Kidney epithelial cell (primary cell): Measurements from ENCODE around the gene PLA2G5. TPM values are rescaled to one million over a fixed set of nuclear protein-coding genes. Genes with fewer than 3 reads are reported as not detected.

Experiments used
- DNase-seq: peaks from one replicate; pipeline ENCODE4 v3.0.0-alpha.2; 2010; ENCODE audit warnings: low read depth
- H3K27me3 ChIP-seq: 2 replicates; pipeline ENCODE4 v1.6.0; 2011; ENCODE audit warnings: low read length; ENCODE audit not compliant: control insufficient read depth, insufficient read depth
- H3K36me3 ChIP-seq: 2 replicates; pipeline ENCODE4 v1.5.1; 2011; ENCODE audit warnings: low read length; ENCODE audit not compliant: control insufficient read depth, insufficient read depth
- H3K4me3 ChIP-seq: 2 replicates; pipeline ENCODE4 v1.5.1; 2011; ENCODE audit warnings: low read depth, mild to moderate bottlenecking, control low read depth, low read length
- total RNA-seq: library from RNA; depleted of rRNA; stranded (reverse); fragments of >200 nt; gene quantifications from 2 replicates; pipeline ENCODE4 v1.2.3, GENCODE V29; 2015
- TF ChIP-seq, protein P1 (sequence below): IDR thresholded peaks from 2 replicates; pipeline ENCODE4 v1.5.1; 2011; ENCODE audit warnings: mild to moderate bottlenecking, moderate library complexity, low read length, control low read depth, inconsistent platforms; ENCODE audit not compliant: insufficient read depth, poor library complexity, severe bottlenecking

PLA2G5 gene
- total RNA-seq, 1 donor from 2014 or later = not detected

DNA sequence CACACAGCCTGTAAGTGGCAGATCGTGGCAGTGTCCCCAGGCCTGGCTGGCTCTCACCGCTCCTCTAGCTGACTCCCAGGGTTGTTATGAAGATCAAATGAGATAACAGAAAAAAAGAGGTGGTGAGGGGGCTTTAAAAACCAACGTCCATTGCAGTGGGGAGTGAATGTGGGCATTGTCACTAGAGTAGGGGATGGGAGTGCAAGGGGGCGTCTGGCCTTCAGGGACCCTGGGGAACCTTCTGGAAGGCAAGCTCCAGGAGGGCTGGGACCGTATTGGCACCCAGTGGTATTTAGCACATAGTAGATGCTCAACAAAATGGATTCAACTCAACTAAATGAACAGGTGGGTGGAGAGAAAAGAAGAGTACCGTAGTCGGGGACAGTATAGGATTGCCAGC, 45.9 kb downstream of the PLA2G5 start:
- H3K36me3 ChIP-seq = no peaks in the 10 kb centered on the region
- no peak for DNase-seq
- H3K4me3 ChIP-seq = no peak overlapping the region
- peaks cover 8% of the 10 kb centered on the region for H3K27me3 ChIP-seq
- TF ChIP-seq, protein P1, sequence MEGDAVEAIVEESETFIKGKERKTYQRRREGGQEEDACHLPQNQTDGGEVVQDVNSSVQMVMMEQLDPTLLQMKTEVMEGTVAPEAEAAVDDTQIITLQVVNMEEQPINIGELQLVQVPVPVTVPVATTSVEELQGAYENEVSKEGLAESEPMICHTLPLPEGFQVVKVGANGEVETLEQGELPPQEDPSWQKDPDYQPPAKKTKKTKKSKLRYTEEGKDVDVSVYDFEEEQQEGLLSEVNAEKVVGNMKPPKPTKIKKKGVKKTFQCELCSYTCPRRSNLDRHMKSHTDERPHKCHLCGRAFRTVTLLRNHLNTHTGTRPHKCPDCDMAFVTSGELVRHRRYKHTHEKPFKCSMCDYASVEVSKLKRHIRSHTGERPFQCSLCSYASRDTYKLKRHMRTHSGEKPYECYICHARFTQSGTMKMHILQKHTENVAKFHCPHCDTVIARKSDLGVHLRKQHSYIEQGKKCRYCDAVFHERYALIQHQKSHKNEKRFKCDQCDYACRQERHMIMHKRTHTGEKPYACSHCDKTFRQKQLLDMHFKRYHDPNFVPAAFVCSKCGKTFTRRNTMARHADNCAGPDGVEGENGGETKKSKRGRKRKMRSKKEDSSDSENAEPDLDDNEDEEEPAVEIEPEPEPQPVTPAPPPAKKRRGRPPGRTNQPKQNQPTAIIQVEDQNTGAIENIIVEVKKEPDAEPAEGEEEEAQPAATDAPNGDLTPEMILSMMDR = no peak

DNA sequence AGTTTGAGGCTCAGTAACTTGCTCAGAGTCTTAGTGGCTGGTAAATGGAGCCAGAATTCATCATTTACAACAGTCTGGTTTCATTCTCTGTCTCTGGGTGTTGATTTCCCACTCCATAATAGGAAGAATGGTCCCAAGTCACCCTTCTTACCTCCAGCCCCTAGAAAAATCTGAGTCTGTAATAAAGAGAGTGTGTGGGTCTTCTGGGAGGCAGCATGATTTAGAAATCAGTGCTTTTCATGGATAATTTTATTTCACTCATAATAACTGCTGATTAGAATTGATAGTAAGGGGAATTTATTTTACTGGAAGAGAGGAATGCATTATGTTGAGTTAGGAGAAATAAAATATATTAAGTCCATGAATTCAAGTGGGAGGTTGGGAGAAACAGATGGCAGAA, 47.2 kb downstream of the PLA2G5 start:
- TF ChIP-seq, protein P1 = no peak
- Histone ChIP-seq H3K4me3 (no peak overlapping the region), H3K36me3 (no peaks in the 10 kb centered on the region), H3K27me3 (peaks cover 8% of the 10 kb centered on the region)
- no peak for DNase-seq

DNA sequence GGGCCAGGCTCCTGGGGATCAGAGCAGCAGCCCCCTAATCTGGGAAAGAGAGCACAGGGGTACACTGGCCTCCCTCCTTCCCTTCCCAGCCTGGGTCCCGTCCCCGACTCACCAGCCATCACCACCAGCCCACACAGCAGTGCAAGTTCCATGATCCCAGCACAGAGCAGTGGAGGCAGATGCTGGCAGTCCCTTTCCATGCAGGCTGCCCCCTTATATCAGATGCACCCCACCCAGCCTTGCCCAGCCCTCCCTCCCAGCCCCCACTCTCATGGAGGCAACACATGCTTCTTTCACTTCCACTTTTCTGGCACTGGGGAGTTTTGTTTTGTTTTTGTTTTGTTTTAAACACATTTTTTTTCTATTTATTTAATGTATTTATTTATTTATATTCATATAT, 49.4 kb downstream of the PLA2G5 start, which contains the start of gene PLA2G2D:
PLA2G2D (minus strand) TSS at position 190 of the 400 bp plus-strand sequence; CDS start at position 152, 38 bp downstream.
- DNase-seq = no peak
- TF ChIP-seq, protein P1 = no peak
- Histone ChIP-seq H3K27me3 (peaks cover 8% of the 10 kb centered on the region), H3K36me3 (no peaks in the 10 kb centered on the region), H3K4me3 (no peak within 1 kb of the TSS)

DNA sequence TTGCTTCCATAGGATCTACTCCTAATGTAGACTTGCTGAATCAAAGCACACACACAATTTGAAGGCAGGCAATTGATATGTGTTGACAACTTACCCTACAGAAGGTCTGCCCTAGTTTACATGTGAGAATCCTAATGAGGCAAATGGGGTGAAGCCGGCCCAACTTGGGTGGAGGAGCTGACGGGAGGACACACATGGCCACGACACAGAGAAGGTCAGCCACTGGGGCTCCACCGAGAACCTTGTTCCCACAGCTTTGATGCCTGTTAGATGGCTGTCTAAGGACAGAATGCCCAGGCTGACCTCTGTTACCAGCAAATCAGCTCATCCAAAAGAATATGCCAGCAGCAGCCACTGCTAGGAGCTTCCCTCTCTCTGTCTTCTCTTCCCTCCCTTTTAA, 50.8 kb downstream of the PLA2G5 start:
- no peak overlapping the region for H3K4me3 ChIP-seq
- no peaks in the 10 kb centered on the region for H3K36me3 ChIP-seq
- peaks cover 8% of the 10 kb centered on the region for H3K27me3 ChIP-seq
- DNase-seq = no peak
- TF ChIP-seq, protein P1 = no peak

DNA sequence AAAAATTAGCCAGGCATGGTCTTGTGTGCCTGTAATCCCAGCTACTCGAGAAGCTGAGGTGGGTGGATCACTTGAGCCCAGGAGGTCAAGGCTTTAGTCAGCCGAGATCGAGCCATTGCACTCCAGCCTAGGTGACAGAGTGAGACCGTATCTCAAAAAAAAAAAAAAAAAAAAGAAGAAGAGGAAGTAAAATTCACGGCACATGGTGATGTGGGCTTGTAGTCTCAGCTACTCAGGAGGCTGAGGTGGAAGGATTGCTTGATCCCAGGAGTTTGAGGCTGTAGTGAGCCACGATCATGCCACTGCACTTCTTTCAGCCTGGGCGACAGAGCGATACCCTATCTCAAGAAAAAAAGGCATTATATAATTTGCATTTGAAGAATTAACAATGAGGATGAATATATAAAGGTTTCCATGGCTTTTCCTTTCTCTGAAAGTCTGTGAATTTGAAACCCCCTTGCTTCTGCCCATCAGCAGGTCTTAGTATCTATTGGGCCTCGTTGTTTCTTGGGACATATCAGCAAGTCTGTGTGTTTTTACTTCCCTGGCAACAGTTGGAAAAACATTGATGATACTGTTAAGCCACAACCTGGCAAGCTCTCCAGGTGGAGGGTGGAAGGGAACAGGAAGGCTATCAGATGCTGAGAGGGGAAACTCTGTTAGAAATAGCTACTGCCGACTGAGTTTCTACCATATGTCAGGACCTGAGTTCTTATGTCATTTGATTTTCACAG, 53.9 kb downstream of the PLA2G5 start:
- Histone ChIP-seq H3K4me3 (no peak overlapping the region), H3K36me3 (no peaks in the 10 kb centered on the region), H3K27me3 (peaks cover 5% of the 10 kb centered on the region)
- TF ChIP-seq, protein P1 = no peak
- DNase-seq = no peak
